ENCODE measurements around the gene DCC.

DCC gene

GRCh38 chr18:53553030-53553429 lies 1213.0 kb downstream of the DCC start:
- FAIRE-seq (no peak), DNase-seq (ENCODE audit: low spot score) (no peak)

- FAIRE-seq (no peak), DNase-seq (ENCODE audit: low spot score) (no peak)
Observed at GRCh38 chr18:53556450-53556849, 1216.5 kb downstream of the DCC start.

DNA sequence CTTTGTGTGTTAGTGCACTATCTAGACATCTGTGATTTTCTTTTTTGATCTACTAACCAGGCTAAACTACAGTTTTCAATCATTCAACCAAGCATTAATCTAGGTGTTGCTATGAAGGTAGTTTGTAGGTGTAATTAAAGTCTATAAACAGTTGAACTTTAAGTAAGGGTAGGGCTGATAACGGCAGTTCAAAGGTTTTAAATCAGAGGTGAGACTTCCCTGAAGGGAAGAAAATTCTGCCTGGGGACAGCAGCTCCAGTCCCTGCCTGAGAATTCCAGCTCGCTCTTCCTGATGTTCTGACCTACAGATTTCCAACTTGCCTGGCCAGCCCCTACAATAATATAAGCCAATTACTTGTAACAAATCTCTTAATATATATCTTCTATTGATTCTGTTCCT lies 1220.5 kb downstream of the DCC start:
- DNase-seq (ENCODE audit: low spot score) (no peak), FAIRE-seq (no peak)

- DNase-seq (ENCODE audit: low spot score) (no peak), FAIRE-seq (no peak)
Observed at GRCh38 chr18:53566626-53567025, 1226.6 kb downstream of the DCC start.

DNA sequence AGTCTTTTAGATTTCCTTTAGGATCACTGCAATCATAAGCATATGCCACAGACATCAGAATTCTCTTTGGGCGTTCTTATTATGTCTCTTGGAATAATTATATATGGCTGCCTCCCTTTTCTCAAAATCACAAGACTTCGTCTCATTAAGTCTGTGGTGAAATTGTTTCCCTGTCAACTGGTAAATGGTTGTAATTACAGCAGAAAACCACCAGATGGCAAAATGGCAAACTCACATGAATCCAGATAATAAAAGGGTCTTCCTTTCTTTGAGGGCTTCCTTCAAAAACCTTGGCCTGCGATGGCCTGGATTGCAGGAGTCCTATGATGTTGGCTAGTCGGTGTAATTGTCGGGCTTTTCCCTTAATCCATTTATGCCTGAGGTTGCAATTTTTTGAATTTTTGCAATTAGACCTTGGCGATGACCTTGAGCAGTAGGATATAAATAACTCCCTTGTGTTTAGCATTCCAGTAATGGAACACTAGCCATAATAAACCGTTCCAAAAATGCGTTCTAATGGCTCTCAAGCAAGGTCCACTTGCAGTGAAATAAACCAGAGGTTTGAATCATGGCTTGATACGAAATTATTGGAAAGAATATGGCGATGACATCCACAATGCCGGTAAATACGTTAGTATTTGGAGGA lies 1228.1 kb downstream of the DCC start:
- no peak for FAIRE-seq

More for the DNA sequence above, 1228.1 kb downstream of the DCC start:
- peak; percentile 17 for DNase-seq (ENCODE audit: low spot score)
